Measurements from ENCODE around the gene OGFRL1.

- no peak for TF ChIP-seq CTCF (IDR thresholded peaks at IDR 0.05)
- TF ChIP-seq ZFX (IDR thresholded peaks at IDR 0.05; ENCODE audit: borderline replicate concordance) = no peak
These were observed 31.4 kb downstream of the OGFRL1 start for GRCh38 chr6:71320041-71320440.

All from 22Rv1 (cell line).